BJ (cell line): ENCODE data around the gene PTPRZ1. TPM values are rescaled to one million over a fixed set of nuclear protein-coding genes. Genes with fewer than 3 reads are reported as not detected.

Source experiments
- CTCF ChIA-PET: fragments of 350-600 bp; formaldehyde crosslinking; extraction: SDS; loops from one replicate; lab custom pipeline; 2021; ENCODE audit warnings: antibody characterized with exemption, inconsistent platforms; lab: Yijun Ruan, JAX
- POLR2A ChIA-PET: fragments of 300-600 bp; sonication (Branson Sonifier 250); formaldehyde crosslinking; extraction: SDS; loops from one replicate; lab custom pipeline; 2021; ENCODE audit warnings: antibody characterized with exemption; lab: Charles Lee
- DNase-seq: peaks from one replicate; pipeline ENCODE4 v3.0.0-alpha.2; 2011; ENCODE audit warnings: low read depth
- H3K27me3 ChIP-seq: 2 replicates; pipeline ENCODE4 v1.6.0; 2011; ENCODE audit warnings: low read length; ENCODE audit not compliant: control insufficient read depth, insufficient read depth
- H3K36me3 ChIP-seq: 2 replicates; pipeline ENCODE4 v1.5.1; 2011; ENCODE audit warnings: low read length; ENCODE audit not compliant: control insufficient read depth, insufficient read depth
- H3K4me3 ChIP-seq: 2 replicates; pipeline ENCODE4 v1.5.1; 2011; ENCODE audit warnings: low read depth, mild to moderate bottlenecking, control low read depth, low read length
- CTCF ChIP-seq: IDR thresholded peaks from 2 replicates; pipeline ENCODE4 v1.5.1; 2011; ENCODE audit warnings: low read depth, mild to moderate bottlenecking, control low read depth, inconsistent platforms, low read length, moderate library complexity; ENCODE audit not compliant: insufficient read depth
- polyA plus RNA-seq: library from polyadenylated mRNA; depleted of rRNA; stranded (reverse); fragments of >200 nt; gene quantifications from 2 replicates; pipeline ENCODE4 v1.2.3, GENCODE V29; 2011

The PTPRZ1 gene
- polyA plus RNA-seq, 1 experiment: not detected

DNA sequence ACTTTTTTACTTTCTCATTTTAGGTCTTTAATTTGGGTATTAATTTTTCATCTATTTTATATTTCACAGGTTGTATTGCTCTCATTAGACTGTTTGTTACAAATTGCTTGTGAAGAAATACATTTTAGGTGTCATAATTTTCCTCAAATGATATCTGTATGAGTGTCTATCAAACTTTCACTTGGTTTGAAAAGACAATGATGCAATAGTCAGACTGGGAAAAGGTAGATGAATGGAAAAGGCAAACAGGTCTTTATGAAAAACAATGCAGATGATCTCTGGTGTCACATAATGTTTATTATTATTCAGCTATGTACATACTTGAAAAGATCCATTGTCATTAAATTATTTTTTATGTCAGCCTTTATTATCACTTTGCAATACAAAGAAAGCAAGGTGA lies 80.2 kb downstream of the PTPRZ1 start:
- ChIA-PET CTCF (interaction anchor here (0.6 to 1.3 kb wide), 3 partner anchors 40 to 557 kb away, joined by 3 to 6 read pairs (median 4); partner anchors contain the start of gene FAM3C), POLR2A (no interaction called here)
- no peaks in the 10 kb centered on the region for H3K27me3 ChIP-seq
- TF ChIP-seq CTCF: no peak
- H3K4me3 ChIP-seq: no peak overlapping the region
- no peaks in the 10 kb centered on the region for H3K36me3 ChIP-seq
- DNase-seq: no peak

- H3K27me3 ChIP-seq: no peaks in the 10 kb centered on the region
- CTCF ChIA-PET: interaction anchor here (0.6 to 1.3 kb wide), 2 partner anchors 41 to 557 kb away, joined by 3 to 6 read pairs; partner anchors contain the start of gene FAM3C
- H3K36me3 ChIP-seq: no peaks in the 10 kb centered on the region
- no peak overlapping the region for H3K4me3 ChIP-seq
- no peak for TF ChIP-seq CTCF
- POLR2A ChIA-PET: no interaction called here
- DNase-seq: no peak
Observed at GRCh38 chr7:121953601-121954000, 80.6 kb downstream of the PTPRZ1 start.

- Histone ChIP-seq H3K27me3 (no peaks in the 10 kb centered on the region), H3K4me3 (no peak overlapping the region), H3K36me3 (no peaks in the 10 kb centered on the region)
- POLR2A ChIA-PET: no interaction called here
- DNase-seq: no peak
- CTCF ChIA-PET: no interaction called here
- TF ChIP-seq CTCF: no peak
Observed at GRCh38 chr7:121954803-121955202, 81.8 kb downstream of the PTPRZ1 start.

DNA sequence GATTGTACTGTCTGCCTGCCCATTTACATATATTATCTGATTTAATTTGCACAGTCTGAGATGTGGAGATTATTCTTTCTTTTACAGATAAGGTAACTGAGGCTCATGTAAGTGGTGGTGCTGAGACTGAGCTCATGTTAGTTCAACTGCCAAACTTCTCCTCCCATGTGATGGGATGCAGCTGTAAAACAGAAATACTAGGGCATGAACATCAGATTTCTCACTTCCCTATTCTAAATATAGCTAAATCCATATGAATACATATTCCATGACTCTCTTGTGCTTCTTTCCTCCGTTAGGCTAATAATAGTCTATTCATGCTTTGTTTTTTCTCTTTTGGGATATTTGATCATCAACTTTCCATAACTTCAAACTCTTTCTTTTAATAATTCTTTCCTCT lies 84.7 kb downstream of the PTPRZ1 start:
- no peak for TF ChIP-seq CTCF
- no peak for DNase-seq
- ChIA-PET CTCF (interaction anchor here (1.0 kb wide), 1 partner anchor 37 kb away, joined by 5 read pairs; no protein-coding TSS in a partner anchor), POLR2A (no interaction called here)
- H3K27me3 ChIP-seq: no peaks in the 10 kb centered on the region
- H3K36me3 ChIP-seq: no peaks in the 10 kb centered on the region
- H3K4me3 ChIP-seq: no peak overlapping the region

DNA sequence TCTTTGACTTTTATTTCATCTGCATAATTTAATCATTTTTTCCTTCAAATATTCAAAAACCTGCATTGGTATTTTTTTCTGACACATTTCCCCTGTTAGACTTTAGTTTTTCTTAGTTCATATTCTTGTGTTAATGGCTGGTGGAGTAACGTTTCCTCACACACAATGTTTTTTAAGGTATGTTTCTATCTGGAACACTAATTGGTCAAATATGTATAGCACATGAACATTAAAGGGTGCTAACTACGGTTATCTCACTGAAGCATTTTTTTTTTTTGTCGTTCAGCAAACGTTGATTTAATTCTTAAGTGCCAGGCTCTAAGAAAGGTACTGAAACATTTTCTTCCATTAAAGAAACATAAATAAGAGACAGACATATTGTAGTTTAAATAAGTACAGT lies 87.7 kb downstream of the PTPRZ1 start:
- CTCF ChIA-PET: interaction anchor here (0.5 to 1.4 kb wide), 2 partner anchors 34 to 847 kb away, joined by 3 to 6 read pairs; no protein-coding TSS in a partner anchor
- Histone ChIP-seq H3K27me3 (no peaks in the 10 kb centered on the region), H3K36me3 (no peaks in the 10 kb centered on the region), H3K4me3 (no peak overlapping the region)
- POLR2A ChIA-PET: no interaction called here
- TF ChIP-seq CTCF: no peak
- no peak for DNase-seq
